Ramos (cell line): ENCODE measurements around the gene ACTN4.
"Not testable (repeated sequence)": the region's sequence is repeated elsewhere in the genome, so short reads cannot be mapped to it uniquely, and the experiment has no call there.

Experiments
- in situ Hi-C: fragments of 300-500 bp; cut with MboI; formaldehyde crosslinking; loops from one replicate; pipeline ENCODE4 v1.14.3; 2022; ENCODE audit warnings: low sequenced_read_pairs; ENCODE audit not compliant: unreplicated experiment

ACTN4 gene

DNA sequence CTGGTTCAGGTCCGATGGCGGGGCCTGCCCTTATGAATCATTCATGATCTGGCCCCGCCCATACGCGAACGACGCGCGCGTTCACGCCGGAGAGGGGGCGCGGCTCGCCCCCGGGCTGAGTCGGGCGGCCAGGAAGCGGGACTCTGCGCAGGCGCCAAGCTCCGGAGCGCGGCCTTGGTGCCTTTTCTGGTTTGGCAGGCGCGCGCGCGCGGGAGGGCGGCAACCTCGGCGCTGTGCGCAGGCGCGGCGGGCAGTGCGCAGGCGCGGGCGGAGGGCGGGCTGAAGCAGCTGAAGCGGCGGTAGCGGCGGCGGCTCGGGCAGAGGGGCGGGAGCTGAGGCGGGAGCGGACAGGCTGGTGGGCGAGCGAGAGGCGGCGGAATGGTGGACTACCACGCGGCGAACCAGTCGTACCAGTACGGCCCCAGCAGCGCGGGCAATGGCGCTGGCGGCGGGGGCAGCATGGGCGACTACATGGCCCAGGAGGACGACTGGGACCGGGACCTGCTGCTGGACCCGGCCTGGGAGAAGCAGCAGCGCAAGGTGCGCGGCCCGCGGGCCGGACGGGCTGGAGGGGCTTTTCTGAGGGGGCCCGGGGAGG lies at the start of gene ACTN4:
TSS of gene ACTN4 (plus strand) at position 282 of the 598 bp plus-strand sequence. CDS start at position 379, 97 bp downstream.
- in situ Hi-C loops = no loop called here

DNA sequence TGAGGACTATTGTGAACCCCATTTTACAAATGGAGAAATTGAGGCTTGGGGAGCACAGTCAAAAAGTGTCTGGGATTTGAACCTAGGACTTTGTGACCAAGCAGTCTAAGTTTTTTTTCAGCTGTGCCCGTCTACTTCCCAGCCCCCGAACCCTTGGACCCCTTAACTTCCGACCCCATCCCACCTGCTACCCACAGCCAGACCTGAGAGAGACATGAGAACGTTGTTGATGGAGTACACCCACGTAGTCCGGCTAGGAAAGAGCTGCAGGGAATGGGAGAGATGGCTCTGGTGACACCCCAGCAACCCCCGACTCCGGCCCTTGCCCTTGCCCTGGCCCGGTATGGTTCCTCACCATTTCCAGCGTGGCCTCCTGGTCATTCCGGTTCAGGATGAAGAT lies 47.7 kb upstream of the ACTN4 start:
- in situ Hi-C loops = no loop called here

DNA sequence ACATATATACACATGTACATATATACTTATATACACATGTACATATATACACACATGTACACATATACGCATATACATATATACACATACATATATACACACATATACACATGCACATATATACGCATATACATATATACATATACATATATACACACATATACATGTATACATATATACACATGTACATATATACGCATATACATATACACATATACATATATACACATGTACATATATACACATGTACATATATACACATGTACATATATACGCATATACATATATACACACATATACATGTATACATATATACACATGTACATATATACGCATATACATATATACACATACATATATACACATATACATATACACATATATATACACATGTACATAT lies 44.6 kb upstream of the ACTN4 start:
- in situ Hi-C loops = not testable (repeated sequence)

DNA sequence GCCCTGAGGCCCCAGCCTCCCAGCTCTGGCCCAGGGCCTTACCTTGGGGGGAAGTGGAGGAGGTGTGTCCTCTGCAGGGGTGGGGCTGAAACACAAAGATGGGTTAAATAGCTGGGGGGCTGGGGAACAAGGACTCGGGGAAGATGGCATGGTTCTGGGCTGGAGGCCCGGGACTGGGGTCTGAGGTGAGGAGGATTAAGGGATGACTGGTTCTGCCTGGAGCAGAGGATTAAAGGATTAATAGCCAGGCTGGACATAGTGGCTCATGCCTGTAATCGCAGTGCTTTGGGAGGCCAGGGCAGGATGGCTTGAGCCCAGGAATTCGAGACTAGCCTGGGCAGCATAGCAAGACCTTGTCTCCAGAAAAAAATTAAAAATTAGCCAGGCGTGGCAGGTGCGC lies 41.3 kb upstream of the ACTN4 start:
- in situ Hi-C loops = no loop called here

DNA sequence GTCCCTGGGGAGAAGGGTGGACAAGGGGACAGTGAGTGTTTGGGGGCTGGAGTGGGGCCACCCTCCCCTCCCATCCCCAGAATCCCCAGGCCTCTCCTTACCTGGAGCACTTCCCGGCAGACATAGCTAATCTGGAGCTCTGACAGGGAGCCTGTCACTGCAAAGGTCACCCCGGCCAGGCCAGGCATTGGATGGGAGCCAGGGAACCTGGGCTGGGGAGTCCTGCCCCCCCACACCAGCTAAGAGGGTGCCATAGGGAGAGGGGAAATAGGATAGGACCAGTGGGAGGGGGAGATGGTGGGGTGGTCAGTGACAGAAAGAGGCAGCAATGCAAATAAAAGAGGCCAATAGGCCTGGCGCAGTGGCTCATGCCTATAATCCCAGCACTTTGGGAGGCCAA lies 33.2 kb upstream of the ACTN4 start:
- in situ Hi-C loops = no loop called here

DNA sequence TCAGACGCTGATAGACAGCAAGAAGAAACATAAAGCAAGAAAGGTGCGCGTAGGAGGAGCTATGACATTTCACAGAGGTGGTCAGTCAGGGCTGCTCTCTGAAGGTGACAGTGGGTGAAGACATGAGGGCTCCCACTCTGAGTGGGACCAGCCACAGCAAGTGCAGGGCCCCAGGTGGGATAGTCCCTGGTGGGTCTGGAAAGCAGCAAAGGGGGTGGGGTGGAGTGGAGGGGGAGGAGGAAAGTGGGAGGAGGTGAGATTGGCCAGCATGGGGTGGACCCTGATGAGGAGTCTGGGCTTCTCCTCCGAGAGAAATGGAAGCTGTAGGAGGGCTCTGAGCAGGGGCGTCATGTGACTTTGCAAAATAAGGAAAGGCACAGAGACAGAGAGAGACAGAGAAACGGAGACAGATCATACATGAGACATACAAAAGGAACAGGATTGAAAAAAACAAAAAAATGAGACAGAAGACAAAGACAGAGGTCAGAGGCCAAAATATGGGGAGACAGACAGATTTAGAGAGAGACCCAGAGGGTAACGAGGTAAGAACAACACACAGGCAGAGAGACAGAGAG lies 32.4 kb upstream of the ACTN4 start:
- in situ Hi-C loops = no loop called here

DNA sequence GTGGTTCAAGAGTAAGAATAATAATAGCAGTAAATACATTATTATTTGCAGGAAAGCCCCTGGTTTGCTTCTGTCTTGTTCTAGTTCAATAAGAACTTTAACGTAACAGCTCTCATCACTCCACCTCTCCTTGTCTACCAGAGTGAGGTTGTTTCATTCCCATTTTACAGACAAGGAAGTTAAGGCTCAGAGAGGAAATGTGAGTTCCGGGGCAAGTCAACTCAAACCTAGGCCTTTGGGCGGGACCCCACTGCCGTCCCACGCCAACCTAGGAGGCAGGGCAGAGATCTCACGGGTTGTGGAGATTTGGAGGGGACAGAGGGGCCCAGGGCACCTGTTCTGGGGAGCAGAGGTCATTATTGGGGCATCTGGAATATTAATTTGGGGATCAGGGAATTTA lies 31.2 kb upstream of the ACTN4 start:
- in situ Hi-C loops = no loop called here

DNA sequence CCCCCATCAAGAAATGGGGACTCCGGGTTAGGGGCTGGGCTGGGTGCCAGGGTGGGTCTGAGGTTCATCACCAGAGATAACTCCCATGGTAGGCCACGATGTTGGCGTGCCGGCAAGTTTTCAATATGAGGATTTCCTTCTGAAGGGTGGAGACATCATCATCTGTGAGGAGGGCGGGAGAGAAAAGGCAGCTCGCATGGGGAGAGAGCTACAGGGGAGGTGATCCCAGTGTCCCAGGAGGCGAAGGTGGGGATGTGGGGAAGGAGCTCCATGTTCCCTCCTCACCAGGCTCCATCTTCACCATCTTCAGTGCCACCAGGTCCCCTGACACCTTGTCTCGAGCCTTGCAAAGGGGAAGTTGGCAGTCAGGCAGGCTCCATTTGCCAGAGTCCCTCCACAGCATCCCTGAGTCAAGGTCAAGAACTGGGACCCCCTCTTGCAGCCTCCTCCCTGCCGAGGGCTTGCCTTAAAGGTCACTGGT lies 30.1 kb upstream of the ACTN4 start:
- in situ Hi-C loops = no loop called here

DNA sequence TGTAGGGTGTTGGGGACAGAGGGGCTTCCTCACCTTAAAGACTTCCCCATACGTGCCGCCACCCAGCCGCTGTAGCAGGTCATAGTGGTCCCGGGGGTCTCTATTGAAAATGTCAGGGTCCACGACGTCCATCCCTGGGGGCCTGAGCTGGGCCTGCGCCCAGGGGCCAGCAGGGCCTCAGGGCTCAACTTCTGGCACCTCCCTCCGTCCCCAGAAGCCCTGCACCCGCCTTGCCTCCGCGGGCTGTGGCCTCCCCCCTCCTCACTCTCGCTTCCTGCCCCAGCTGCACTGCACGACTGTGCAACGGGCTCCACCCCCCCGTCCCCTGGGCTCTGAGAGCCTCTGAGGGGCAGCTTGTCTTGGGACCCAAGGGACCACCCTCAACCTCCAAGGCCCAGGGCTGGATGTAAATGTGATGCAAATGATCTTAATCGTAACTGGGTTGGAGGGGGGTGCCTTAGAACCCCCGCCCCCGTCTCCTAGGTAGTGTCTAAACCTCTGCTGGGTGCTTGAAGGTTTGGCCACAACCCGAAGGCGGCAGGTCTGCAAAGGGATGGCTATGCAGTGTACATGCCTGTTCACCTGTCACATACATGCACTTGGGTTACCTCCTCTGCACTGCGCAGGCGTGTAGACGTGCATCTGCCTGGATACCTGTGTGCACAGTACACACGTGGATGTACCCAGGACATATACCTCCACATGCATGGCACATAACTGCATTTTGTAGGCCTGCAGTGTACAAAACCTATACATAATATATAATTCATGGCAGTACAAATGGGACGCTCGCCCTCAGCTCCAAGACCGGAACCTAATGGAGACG lies 29.5 kb upstream of the ACTN4 start, which contains the start of gene MAP4K1:
TSS of gene MAP4K1 (minus strand) at position 190 of the 826 bp plus-strand sequence. CDS start at position 132, 58 bp downstream.
- in situ Hi-C loops = no loop called here

DNA sequence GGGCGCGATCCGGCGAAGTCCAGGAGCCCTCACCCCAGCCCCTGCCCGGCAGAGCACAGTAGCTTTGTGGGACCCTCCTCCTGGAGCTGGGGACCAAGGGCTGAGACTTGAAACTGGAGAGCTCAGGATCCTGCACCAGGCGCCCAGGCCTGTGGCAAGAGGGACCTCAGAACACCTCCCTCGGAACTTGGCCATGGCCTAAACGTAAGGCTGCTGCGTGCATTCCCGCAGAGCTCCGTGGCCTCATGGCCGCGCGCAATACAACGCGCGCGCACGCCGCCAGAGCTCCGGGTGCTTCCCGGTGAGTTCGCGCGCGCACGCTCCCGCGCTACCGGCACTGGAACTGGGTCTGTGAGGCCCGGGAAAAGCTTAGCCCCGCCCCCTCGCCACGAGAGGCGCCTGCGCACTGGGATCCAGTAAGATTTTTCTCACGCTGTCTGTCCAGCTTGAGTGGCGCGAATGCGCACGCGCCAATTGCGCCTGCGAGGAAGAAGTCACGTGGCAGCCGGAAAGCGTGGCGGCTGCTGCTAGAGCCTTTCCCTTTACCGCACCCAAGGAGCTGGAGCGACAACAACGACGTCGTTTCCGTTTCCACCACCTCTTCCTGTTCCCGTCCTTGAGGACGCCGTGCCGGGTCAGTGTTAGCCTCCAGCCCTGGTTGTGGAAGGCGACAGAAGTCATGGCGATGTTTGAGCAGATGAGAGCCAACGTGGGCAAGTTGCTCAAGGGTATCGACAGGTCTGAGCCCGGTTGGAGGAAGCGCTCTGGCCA lies 28.7 kb upstream of the ACTN4 start, which contains the start of gene EIF3K:
TSS of gene EIF3K (plus strand) at position 599 of the 771 bp plus-strand sequence. CDS start at position 680, 81 bp downstream.
- in situ Hi-C loops = no loop called here

DNA sequence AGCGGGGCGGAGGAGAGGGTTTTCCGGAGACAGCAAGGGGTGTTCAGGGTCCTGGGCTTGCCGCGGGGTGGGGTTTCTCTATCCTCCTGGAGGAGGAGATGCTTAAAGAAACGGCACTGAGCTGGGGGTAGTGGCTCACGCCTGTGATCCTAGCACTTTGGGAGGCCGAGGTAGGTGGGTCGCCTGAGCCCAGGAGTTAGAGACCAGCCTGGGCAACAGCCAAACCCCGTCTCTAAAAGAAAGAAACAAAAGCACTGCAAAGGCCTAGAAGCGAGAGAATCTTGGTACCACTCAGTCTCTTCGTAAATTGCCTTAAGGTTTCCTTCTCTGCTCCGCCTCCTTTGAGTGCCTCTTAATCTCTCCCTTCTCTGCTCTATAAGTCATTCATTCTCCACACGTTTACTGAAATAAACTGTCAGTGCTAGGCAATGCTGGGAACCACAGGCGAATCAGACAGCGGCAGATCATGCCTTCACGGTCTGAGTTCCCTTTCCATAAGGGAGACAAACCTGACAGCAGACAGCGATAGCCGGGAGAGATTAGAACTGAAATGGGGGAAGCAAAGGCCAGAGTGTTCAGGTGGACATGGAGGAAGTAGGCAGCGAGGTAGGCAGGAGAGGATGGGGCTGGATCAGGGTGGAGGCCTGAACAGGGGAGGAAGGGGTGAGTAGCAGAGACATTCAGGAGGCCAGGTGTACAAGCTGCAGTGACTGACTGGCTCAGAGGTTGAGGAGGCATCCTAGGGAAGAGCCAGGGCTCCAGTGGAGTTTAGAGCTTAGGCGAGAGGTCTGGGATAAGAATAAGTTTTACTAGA lies 27.9 kb upstream of the ACTN4 start:
- in situ Hi-C loops = no loop called here

DNA sequence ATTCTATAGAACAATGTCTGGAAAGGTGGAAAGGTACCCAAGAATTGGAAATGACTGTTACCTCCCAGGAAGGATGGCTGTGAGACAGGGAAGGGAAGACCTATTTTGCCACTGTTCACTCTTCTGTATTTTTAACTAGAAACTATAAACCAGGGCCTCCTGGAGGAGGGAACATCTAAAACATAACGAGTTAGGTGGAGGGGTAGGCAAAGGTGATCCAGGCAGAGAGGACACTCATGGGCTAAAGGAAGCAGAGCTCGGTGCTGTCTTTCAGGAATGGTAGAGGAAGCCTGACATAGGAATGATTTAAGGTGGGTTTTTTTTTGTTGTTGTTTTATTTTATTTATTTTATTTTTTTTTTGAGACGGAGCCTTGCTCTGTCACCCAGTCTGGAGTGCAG lies 22.6 kb upstream of the ACTN4 start:
- in situ Hi-C loops = no loop called here

DNA sequence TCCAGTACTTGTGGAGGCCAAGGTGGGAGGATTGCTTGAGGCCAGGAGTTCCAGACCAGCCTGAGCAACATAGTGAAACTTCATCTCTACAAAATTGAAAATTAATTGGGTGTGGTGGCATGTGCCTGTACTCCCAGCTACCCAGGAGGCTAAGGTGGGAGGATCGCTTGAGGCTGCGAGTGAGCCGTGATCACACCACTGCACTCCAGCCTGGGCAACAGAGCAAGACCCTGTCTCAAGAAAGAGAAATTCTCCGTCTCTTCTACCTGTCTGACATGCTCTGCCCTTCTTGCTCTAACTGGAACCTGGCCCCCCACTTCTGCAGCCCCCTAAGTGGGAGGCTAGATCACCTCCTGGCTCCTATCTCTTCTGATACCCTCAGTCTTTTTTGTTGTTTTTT lies 21.0 kb upstream of the ACTN4 start:
- in situ Hi-C loops = no loop called here

DNA sequence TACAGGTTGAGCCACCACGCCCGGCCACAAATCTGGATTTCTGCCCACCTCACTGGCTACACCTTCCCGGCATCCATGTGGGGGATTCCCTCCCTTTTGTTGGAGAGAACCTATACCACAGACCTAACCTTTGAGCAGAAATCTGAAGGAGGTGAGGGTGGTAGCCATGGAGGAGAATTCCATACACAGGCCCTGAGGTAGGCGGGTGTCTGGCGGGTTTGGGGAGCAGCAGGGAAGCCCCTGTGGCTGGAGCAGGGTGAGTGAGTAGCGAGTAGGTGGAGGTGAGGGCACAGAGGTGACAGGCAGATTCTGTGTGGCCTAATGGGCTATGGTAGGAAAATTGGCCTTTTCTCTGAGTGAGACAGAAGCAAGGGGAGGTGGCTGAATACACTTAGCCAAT lies 17.9 kb upstream of the ACTN4 start:
- in situ Hi-C loops = no loop called here

DNA sequence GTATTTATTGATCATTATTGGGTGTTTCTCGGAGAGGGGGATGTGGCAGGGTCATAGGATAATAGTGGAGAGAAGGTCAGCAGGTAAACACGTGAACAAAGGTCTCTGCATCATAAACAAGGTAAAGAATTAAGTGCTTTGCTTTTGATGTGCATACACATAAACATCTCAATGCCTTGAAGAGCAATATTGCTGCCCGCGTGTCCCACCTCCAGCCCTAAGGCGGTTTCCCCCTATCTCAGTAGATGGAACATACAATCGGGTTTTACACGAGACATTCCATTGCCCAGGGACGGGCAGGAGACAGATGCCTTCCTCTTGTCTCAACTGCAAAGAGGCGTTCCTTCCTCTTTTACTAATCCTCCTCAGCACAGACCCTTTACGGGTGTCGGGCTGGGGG lies 16.1 kb upstream of the ACTN4 start:
- in situ Hi-C loops = loop anchor here (5.0 kb wide), 1 partner anchor 84 kb away; no protein-coding TSS in a partner anchor

DNA sequence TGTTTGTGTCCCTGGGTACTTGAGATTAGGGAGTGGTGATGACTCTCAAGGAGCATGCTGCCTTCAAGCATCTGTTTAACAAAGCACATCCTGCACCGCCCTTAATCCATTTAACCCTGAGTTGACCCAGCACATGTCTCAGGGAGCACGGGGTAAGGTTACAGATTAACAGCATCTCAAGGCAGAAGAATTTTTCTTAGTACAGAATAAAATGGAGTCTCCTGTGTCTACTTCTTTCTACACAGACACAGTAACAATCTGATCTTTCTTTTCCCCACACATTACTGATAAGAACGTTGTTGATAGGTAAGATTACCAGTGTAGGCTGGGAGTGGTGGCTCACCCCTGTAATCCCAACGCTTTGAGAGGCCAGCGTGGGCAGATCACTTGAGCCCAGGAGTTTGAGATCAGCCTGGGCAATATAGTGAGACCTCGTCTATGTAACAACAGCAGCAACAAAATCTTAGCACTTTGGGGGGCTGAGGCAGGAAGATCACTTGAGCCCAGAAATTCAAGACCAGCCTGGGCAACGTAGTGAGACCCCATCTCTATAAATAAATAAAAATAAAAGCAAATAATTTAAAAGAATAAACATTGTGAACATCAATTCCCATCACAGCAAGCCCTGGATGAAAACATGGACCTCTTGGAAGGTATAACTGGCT lies 15.5 kb upstream of the ACTN4 start:
- in situ Hi-C loops = loop anchor here (5.0 kb wide), 1 partner anchor 85 kb away; no protein-coding TSS in a partner anchor

DNA sequence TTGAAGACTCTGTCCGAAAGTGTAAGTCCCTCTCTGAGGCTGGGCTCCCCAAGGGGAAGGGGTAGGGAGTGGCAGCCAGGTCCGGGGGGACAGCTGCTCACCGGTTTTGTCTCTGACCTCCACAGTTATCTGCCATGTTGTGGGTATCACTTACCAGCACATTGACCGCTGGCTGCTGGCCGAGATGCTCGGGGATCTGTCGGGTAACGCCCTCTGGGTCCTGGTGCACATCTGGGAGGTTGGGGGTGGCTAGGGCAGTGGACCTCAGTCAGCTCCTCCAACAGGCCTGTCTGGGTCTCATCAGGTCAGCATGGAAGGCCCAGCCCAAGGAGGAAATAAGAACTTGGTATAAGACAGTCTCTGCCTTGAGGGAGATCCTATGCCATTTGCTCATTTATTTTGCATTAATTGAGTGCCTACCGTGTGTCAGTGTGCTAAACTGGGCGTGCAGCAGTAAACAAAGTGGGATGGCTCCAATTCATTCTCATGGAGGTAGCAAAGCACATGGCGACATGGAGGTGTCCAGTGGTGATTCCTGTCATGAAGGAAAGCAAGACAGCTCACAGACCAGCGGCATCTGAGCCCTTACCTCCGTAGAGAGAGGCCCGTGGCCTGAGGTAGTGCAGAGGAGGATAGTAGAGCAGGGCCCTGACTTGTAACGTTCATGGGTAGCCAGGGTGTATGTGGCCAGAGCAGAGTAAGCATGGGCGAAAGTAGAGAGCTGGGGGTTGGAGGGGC lies 14.8 kb upstream of the ACTN4 start:
- in situ Hi-C loops = loop anchor here (5.0 kb wide), 1 partner anchor 85 kb away; no protein-coding TSS in a partner anchor
